Measurements from ENCODE around the gene BCLAF3.

Gene BCLAF3

GRCh38 chrX:19964017-19964710 lies 26.7 kb downstream of the BCLAF3 start:
- no peak for DNase-seq

GRCh38 chrX:19960913-19961312 lies 29.9 kb downstream of the BCLAF3 start:
- DNase-seq: no peak

GRCh38 chrX:19958552-19959486 lies 32.0 kb downstream of the BCLAF3 start:
- no peak for DNase-seq

- no peak for DNase-seq
Measured at GRCh38 chrX:19956923-19957322, 33.9 kb downstream of the BCLAF3 start.

- no peak for DNase-seq
Measured at GRCh38 chrX:19956306-19956705, 34.6 kb downstream of the BCLAF3 start.

GRCh38 chrX:19955306-19955705 lies 35.6 kb downstream of the BCLAF3 start:
- no peak for DNase-seq

GRCh38 chrX:19954335-19955096 lies 36.3 kb downstream of the BCLAF3 start:
- DNase-seq: no peak

GRCh38 chrX:19953145-19953544 lies 37.7 kb downstream of the BCLAF3 start:
- DNase-seq: no peak

- DNase-seq: no peak
Measured at GRCh38 chrX:19949340-19949739, 41.5 kb downstream of the BCLAF3 start.

- DNase-seq: no peak
Measured at GRCh38 chrX:19947612-19948011, 43.2 kb downstream of the BCLAF3 start.
